DND-41 (cell line): ENCODE results near the gene NEURL1.

Experiments
- EZH2 ChIP-seq: IDR thresholded peaks from 3 replicates; pipeline ENCODE4 v1.6.1; 2012; ENCODE audit warnings: borderline replicate concordance, low read depth, mild to moderate bottlenecking, moderate library complexity, low read length, inconsistent platforms; ENCODE audit not compliant: severe bottlenecking
- TF ChIP-seq, protein P1 (sequence below): IDR thresholded peaks from 2 replicates; pipeline ENCODE4 v1.5.1; 2012; ENCODE audit warnings: borderline replicate concordance, low read length, moderate library complexity, mild to moderate bottlenecking; ENCODE audit not compliant: poor library complexity, severe bottlenecking; ENCODE audit errors: extremely low read depth

DNA sequence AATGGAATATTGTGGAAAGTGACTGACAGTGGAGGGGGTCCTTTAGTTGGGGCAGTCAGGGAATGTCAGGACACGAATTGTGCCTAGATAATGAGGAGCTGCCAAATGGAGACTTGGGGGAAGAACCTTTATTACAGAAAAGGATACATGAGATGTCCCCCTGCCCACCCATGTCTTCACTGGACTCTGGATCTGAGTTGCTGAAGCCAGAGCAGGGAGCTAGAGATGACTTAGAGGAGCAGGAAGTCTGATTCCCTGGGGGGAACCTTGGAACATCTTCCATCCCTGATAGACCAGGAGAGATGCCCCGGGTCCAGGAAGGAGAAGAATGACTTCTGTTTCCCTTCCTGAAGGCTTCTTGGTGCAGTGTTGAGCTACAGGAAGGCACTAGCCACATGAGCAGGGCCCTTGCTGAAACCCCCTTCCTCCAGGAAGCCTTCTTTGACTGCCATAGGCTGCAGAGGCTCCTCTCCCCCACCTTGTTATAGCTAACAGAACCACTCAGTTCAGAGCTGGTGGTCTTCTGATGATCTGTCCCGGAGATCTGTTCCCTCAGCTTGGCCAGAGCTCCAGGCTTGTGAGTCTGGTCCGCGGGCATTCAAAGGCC, 747 bp upstream of the NEURL1 start:
- TF ChIP-seq, protein P1, sequence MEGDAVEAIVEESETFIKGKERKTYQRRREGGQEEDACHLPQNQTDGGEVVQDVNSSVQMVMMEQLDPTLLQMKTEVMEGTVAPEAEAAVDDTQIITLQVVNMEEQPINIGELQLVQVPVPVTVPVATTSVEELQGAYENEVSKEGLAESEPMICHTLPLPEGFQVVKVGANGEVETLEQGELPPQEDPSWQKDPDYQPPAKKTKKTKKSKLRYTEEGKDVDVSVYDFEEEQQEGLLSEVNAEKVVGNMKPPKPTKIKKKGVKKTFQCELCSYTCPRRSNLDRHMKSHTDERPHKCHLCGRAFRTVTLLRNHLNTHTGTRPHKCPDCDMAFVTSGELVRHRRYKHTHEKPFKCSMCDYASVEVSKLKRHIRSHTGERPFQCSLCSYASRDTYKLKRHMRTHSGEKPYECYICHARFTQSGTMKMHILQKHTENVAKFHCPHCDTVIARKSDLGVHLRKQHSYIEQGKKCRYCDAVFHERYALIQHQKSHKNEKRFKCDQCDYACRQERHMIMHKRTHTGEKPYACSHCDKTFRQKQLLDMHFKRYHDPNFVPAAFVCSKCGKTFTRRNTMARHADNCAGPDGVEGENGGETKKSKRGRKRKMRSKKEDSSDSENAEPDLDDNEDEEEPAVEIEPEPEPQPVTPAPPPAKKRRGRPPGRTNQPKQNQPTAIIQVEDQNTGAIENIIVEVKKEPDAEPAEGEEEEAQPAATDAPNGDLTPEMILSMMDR = no peak
- no peak for TF ChIP-seq EZH2
